ENCODE measurements around the gene PTGER3.

Gene PTGER3

GRCh38 chr1:70973754-70974153, 73.9 kb downstream of the PTGER3 start:
- Histone ChIP-seq H3K27ac (peak overlapping the region; percentile 78), H3K4me3 (no peak overlapping the region), H3K9me3 (ENCODE audit: low read depth, low read length) (no peaks in the 10 kb centered on the region), H3K36me3 (ENCODE audit: insufficient read depth, low read length) (peaks cover 76% of the 10 kb centered on the region), H3K9ac (ENCODE audit: insufficient read length) (no peak overlapping the region)
- DNase-seq (ENCODE audit: low read depth, low spot score): no peak
- TF ChIP-seq POLR2AphosphoS5 (IDR thresholded peaks at IDR 0.05; ENCODE audit: borderline replicate concordance, low read depth, low read length) (no peak), FOXP2 (optimal IDR thresholded peaks at IDR 0.05; ENCODE audit: control extremely low read depth, extremely low read length, insufficient read depth) (no peak), EZH2 (IDR thresholded peaks at IDR 0.05) (no peak)

GRCh38 chr1:70970407-70970806, 77.2 kb downstream of the PTGER3 start:
- no peak for DNase-seq (ENCODE audit: low read depth, low spot score)
- peaks cover 80% of the 10 kb centered on the region for H3K36me3 ChIP-seq (ENCODE audit: insufficient read depth, low read length)
- no peak overlapping the region for H3K4me3 ChIP-seq
- 0 out of 2 replicates have a peak overlapping the region, but pooled peaks have one; percentile 32 for H3K27ac ChIP-seq
- H3K9me3 ChIP-seq (ENCODE audit: low read depth, low read length): no peaks in the 10 kb centered on the region
- TF ChIP-seq EZH2 (IDR thresholded peaks at IDR 0.05) (no peak), FOXP2 (optimal IDR thresholded peaks at IDR 0.05; ENCODE audit: control extremely low read depth, extremely low read length, insufficient read depth) (no peak), POLR2AphosphoS5 (IDR thresholded peaks at IDR 0.05; ENCODE audit: borderline replicate concordance, low read depth, low read length) (no peak)
- no peak overlapping the region for H3K9ac ChIP-seq (ENCODE audit: insufficient read length)

- Histone ChIP-seq H3K36me3 (ENCODE audit: insufficient read depth, low read length) (peaks cover 86% of the 10 kb centered on the region), H3K27ac (no peak overlapping the region), H3K4me3 (no peak overlapping the region), H3K9ac (ENCODE audit: insufficient read length) (no peak overlapping the region), H3K9me3 (ENCODE audit: low read depth, low read length) (0 out of 2 replicates have a peak, but pooled peaks cover 4% of the 10 kb centered on the region)
- TF ChIP-seq EZH2 (IDR thresholded peaks at IDR 0.05) (no peak), POLR2AphosphoS5 (IDR thresholded peaks at IDR 0.05; ENCODE audit: borderline replicate concordance, low read depth, low read length) (no peak), FOXP2 (optimal IDR thresholded peaks at IDR 0.05; ENCODE audit: control extremely low read depth, extremely low read length, insufficient read depth) (no peak)
- no peak for DNase-seq (ENCODE audit: low read depth, low spot score)
These were observed 81.5 kb downstream of the PTGER3 start for GRCh38 chr1:70966018-70966638.

- no peak for DNase-seq (ENCODE audit: low read depth, low spot score)
- Histone ChIP-seq H3K9me3 (ENCODE audit: low read depth, low read length) (0 out of 2 replicates have a peak, but pooled peaks cover 4% of the 10 kb centered on the region), H3K9ac (ENCODE audit: insufficient read length) (no peak overlapping the region), H3K4me3 (no peak overlapping the region), H3K27ac (no peak overlapping the region), H3K36me3 (ENCODE audit: insufficient read depth, low read length) (peaks cover 81% of the 10 kb centered on the region)
- no peak for TF ChIP-seq EZH2 (IDR thresholded peaks at IDR 0.05)
- 0 out of 2 replicates have a peak, but pooled peaks have one; percentile 7 for TF ChIP-seq POLR2AphosphoS5 (IDR thresholded peaks at IDR 0.05; ENCODE audit: borderline replicate concordance, low read depth, low read length)
These were observed 84.2 kb downstream of the PTGER3 start for GRCh38 chr1:70963374-70963773.

- Histone ChIP-seq H3K9ac (ENCODE audit: insufficient read length) (no peak overlapping the region), H3K9me3 (ENCODE audit: low read depth, low read length) (0 out of 2 replicates have a peak, but pooled peaks cover 4% of the 10 kb centered on the region), H3K36me3 (ENCODE audit: insufficient read depth, low read length) (peaks cover 72% of the 10 kb centered on the region), H3K4me3 (0 out of 2 replicates have a peak overlapping the region, but pooled peaks have one; percentile 14), H3K27ac (peak overlapping the region; percentile 75)
- peak; percentile 84 for DNase-seq (ENCODE audit: low read depth, low spot score)
- no peak for TF ChIP-seq FOXP2 (optimal IDR thresholded peaks at IDR 0.05; ENCODE audit: control extremely low read depth, extremely low read length, insufficient read depth)
- no peak for TF ChIP-seq EZH2 (IDR thresholded peaks at IDR 0.05)
- TF ChIP-seq POLR2AphosphoS5 (IDR thresholded peaks at IDR 0.05; ENCODE audit: borderline replicate concordance, low read depth, low read length): no peak
These were observed 86.1 kb downstream of the PTGER3 start for GRCh38 chr1:70961374-70961975.

- no peak for TF ChIP-seq FOXP2 (optimal IDR thresholded peaks at IDR 0.05; ENCODE audit: control extremely low read depth, extremely low read length, insufficient read depth)
- TF ChIP-seq EZH2 (IDR thresholded peaks at IDR 0.05): no peak
- no peak for TF ChIP-seq POLR2AphosphoS5 (IDR thresholded peaks at IDR 0.05; ENCODE audit: borderline replicate concordance, low read depth, low read length)
- Histone ChIP-seq H3K4me3 (no peak overlapping the region), H3K9me3 (ENCODE audit: low read depth, low read length) (peaks cover 3% of the 10 kb centered on the region; the same call in 1 of the 2 replicates)
These were observed 99.1 kb downstream of the PTGER3 start for GRCh38 chr1:70948396-70949017.

GRCh38 chr1:70947835-70948234, 99.8 kb downstream of the PTGER3 start:
- H3K4me3 ChIP-seq: no peak overlapping the region
- TF ChIP-seq FOXP2 (optimal IDR thresholded peaks at IDR 0.05; ENCODE audit: control extremely low read depth, extremely low read length, insufficient read depth): no peak
- TF ChIP-seq POLR2AphosphoS5 (IDR thresholded peaks at IDR 0.05; ENCODE audit: borderline replicate concordance, low read depth, low read length): no peak
- no peak for TF ChIP-seq EZH2 (IDR thresholded peaks at IDR 0.05)
- H3K9me3 ChIP-seq (ENCODE audit: low read depth, low read length): peaks cover 3% of the 10 kb centered on the region; the same call in 1 of the 2 replicates
- no peak for DNase-seq (ENCODE audit: low read depth, low spot score)
- peaks cover 79% of the 10 kb centered on the region for H3K36me3 ChIP-seq (ENCODE audit: insufficient read depth, low read length)
- no peak overlapping the region for H3K9ac ChIP-seq (ENCODE audit: insufficient read length)
- peak overlapping the region; percentile 96; the same call in 1 of the 2 replicates for H3K27ac ChIP-seq

More at GRCh38 chr1:70948396-70949017, 99.1 kb downstream of the PTGER3 start:
- peaks cover 77% of the 10 kb centered on the region for H3K36me3 ChIP-seq (ENCODE audit: insufficient read depth, low read length)
- no peak overlapping the region for H3K9ac ChIP-seq (ENCODE audit: insufficient read length)
- DNase-seq (ENCODE audit: low read depth, low spot score): no peak
- H3K27ac ChIP-seq: 0 out of 2 replicates have a peak overlapping the region, but pooled peaks have one; percentile 10

GRCh38 chr1:70945676-70946075, 101.9 kb downstream of the PTGER3 start:
- Histone ChIP-seq H3K4me3 (peak overlapping the region; percentile 49), H3K9ac (ENCODE audit: insufficient read length) (no peak overlapping the region), H3K36me3 (ENCODE audit: insufficient read depth, low read length) (peaks cover 79% of the 10 kb centered on the region), H3K27ac (peak overlapping the region; percentile 96), H3K9me3 (ENCODE audit: low read depth, low read length) (peaks cover 3% of the 10 kb centered on the region; the same call in 1 of the 2 replicates)
- DNase-seq (ENCODE audit: low read depth, low spot score): peak; percentile 86
- TF ChIP-seq FOXP2 (optimal IDR thresholded peaks at IDR 0.05; ENCODE audit: control extremely low read depth, extremely low read length, insufficient read depth): no peak
- no peak for TF ChIP-seq EZH2 (IDR thresholded peaks at IDR 0.05)
- peak; percentile 21; the same call in 1 of the 2 replicates for TF ChIP-seq POLR2AphosphoS5 (IDR thresholded peaks at IDR 0.05; ENCODE audit: borderline replicate concordance, low read depth, low read length)

Measured in SK-N-MC (cell line).